GM12872 (cell line): Measurements from ENCODE around the gene FADS1.

ENCODE experiments used
- TF ChIP-seq, protein P1 (sequence below): IDR thresholded peaks from 3 replicates; pipeline ENCODE4 v1.5.1; 2011; ENCODE audit warnings: low read depth, mild to moderate bottlenecking, low read length, moderate library complexity; ENCODE audit not compliant: insufficient read depth

Gene FADS1

DNA sequence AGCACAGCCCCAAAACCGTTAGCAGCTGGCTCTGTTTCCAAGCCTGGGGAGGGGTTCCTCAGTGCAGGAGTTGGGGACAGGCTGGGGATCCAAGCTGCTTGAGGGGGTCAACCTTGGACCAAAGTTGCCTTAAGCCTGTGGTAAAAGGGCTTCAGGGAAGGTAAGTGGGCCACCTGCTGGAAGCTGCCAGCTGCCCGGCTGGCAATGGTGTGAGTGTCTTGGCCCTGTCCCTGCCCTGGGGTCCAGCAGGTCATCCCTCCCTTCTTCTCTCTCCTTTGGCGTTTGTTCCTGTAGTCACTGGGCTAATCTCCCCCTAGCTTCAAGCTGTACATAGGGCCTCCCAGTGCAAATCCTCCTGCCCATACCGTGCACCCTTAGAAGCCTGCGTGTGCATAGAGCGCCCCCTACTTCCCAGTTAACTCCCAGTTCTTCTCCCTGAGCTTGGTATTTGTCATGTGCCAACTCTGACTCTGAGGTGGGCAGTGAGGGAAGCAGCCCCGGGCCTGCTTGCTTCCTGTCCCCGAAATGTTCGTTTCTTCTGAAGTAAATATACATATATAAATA is 28.8 kb downstream of the FADS1 start:
- TF ChIP-seq, protein P1, sequence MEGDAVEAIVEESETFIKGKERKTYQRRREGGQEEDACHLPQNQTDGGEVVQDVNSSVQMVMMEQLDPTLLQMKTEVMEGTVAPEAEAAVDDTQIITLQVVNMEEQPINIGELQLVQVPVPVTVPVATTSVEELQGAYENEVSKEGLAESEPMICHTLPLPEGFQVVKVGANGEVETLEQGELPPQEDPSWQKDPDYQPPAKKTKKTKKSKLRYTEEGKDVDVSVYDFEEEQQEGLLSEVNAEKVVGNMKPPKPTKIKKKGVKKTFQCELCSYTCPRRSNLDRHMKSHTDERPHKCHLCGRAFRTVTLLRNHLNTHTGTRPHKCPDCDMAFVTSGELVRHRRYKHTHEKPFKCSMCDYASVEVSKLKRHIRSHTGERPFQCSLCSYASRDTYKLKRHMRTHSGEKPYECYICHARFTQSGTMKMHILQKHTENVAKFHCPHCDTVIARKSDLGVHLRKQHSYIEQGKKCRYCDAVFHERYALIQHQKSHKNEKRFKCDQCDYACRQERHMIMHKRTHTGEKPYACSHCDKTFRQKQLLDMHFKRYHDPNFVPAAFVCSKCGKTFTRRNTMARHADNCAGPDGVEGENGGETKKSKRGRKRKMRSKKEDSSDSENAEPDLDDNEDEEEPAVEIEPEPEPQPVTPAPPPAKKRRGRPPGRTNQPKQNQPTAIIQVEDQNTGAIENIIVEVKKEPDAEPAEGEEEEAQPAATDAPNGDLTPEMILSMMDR, result peak; percentile 48

DNA sequence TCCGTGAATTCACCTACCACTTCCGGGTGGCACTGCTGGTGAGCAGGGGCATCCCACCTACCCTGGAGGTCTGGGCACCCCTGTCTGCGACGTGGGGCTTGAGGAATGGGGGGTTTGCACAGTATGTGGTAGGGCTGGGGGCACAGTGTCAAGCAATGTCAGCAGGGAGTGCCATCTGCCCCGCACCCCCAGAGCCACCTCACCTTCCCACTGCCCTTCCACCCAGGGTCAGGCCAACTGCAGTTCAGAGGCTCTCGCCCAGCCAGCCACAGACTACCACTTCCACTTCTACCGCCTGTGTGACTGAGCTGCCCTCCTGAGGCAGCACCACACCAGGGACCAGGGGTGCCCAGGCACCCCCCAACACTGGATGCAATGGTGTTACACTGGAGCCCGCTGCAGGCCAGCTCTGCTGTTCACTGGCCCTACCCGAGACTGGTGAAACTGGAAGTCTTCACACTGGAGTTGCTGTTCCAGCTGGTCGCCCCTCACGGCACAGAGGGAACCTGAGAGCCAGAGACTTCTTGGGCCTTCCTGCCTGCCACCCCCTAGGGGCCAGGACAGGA is 30.9 kb downstream of the FADS1 start:
- TF ChIP-seq, protein P1, result no peak

DNA sequence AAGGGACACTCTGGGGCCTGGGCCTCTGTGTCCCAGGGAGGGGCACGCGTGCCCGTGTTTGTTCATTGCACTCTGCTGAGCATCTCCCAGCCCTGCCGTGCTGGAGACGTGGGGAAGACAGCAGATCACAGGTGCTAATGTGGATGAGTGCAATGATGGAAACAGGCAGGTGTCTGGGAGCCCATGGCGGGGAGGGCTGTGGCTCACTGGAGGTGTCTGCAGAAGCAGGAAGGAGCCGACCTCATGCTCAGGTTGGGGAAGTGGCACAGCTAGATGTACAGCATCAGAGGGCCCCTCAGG is 32.3 kb downstream of the FADS1 start:
- TF ChIP-seq, protein P1, result no peak

DNA sequence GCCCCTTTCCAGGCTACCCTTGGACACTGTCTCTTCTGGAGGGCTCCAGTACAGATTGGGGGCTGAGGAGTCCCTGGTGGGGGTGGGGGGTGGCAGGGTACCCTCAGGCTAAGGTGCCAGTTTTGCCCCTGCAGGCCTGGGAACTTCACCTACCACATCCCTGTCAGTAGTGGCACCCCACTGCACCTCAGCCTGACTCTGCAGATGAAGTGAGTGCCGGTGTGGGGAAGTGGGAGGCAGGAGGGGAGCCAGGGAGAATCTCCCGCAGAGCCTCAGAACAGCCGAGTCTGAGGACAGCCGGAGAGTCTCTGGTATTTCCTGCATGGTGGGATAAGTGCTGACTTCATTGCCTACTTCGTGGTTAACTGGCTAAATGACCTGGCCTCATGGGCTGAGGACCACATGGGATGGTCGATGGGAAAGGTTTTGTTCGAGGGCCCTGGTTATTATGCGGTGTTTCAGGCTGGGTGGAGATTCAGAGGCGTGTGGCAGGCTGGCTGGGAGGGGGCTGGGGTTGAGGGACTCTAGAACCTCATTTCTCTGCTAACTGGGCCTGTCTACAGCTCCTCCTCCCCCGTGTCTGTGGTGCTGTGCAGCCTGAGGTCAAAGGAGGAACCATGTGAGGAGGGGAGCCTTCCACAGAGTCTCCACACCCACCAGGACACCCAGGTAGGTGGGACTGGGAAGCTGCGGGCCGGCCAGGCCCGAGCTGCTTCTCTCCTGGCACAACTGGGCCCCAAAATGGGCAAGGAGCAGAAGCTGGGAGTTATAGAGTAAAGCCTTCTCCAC is 32.9 kb downstream of the FADS1 start:
- TF ChIP-seq, protein P1, result no peak

GRCh38 chr11:61782841-61783240 is 34.0 kb downstream of the FADS1 start:
- TF ChIP-seq, protein P1, result no peak

DNA sequence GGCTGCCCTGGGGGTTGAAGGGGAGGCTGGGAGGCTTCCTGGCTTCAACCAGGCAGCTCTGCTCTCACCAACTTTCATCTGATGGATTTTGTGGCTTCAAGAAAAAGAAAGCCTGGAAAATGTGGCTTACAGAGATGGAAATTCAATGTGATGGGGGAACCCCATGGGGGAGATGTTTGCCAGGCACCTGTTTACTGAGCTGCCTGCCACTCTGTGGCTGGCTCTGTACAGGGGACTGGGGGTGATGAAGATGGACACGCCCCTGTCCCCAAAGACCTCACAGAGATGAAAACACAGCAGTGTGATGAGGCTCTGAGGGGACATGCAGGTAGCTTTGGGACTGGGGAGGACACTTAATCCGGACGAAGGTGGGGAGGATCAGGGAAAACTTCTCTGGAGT is 34.5 kb downstream of the FADS1 start:
- TF ChIP-seq, protein P1, result no peak

- TF ChIP-seq, protein P1, result no peak
Observed at GRCh38 chr11:61781585-61781984, 35.2 kb downstream of the FADS1 start.
